GM21529 (cell line): ENCODE data around the gene PRPF38B.

Experiments
- ATAC-seq: cut with Tn5 transposase; IDR thresholded peaks from one replicate; pipeline ENCODE4 v1.9.1; 2021; ENCODE audit not compliant: unreplicated experiment

PRPF38B gene

GRCh38 chr1:108717774-108718316, 25.7 kb downstream of the PRPF38B start:
- ATAC-seq, result no peak

- no peak for ATAC-seq
Measured at GRCh38 chr1:108718927-108719655, 27.0 kb downstream of the PRPF38B start.

- ATAC-seq, result no peak
Measured at GRCh38 chr1:108719656-108720435, 27.7 kb downstream of the PRPF38B start.

GRCh38 chr1:108722292-108722691, 30.2 kb downstream of the PRPF38B start:
- ATAC-seq, result no peak

- ATAC-seq, result no peak
Measured at GRCh38 chr1:108725906-108726305, 33.8 kb downstream of the PRPF38B start.

- no peak for ATAC-seq
Measured at GRCh38 chr1:108728327-108728923, 36.3 kb downstream of the PRPF38B start.

GRCh38 chr1:108729481-108729880, 37.4 kb downstream of the PRPF38B start:
- no peak for ATAC-seq

- no peak for ATAC-seq
Measured at GRCh38 chr1:108732398-108732797, 40.3 kb downstream of the PRPF38B start.

GRCh38 chr1:108734171-108734865, 42.2 kb downstream of the PRPF38B start:
- no peak for ATAC-seq

- ATAC-seq, result no peak
Measured at GRCh38 chr1:108742253-108742652, 50.1 kb downstream of the PRPF38B start.

- no peak for ATAC-seq
Measured at GRCh38 chr1:108745980-108746381, 53.9 kb downstream of the PRPF38B start.

GRCh38 chr1:108746382-108747170, 54.5 kb downstream of the PRPF38B start, which contains the start of gene STXBP3:
TSS of gene STXBP3 (plus strand) at chr1:108746674. CDS start at chr1:108746738, 64 bp downstream.
- ATAC-seq, result peak; percentile 90

- peak; percentile 36 for ATAC-seq
Measured at GRCh38 chr1:108747171-108747850, 55.2 kb downstream of the PRPF38B start.

GRCh38 chr1:108747898-108748297, 55.8 kb downstream of the PRPF38B start:
- no peak for ATAC-seq

GRCh38 chr1:108749081-108749480, 57.0 kb downstream of the PRPF38B start:
- ATAC-seq, result no peak

- no peak for ATAC-seq
Measured at GRCh38 chr1:108750476-108751181, 58.5 kb downstream of the PRPF38B start.
